Measurements from ENCODE around the gene MCM7.
"Not testable (repeated sequence)": the region's sequence is repeated elsewhere in the genome, so short reads cannot be mapped to it uniquely, and the experiment has no call there.

The MCM7 gene

GRCh38 chr7:100101016-100101862 is at the start of gene MCM7, which contains the start of gene AP4M1:
Gene MCM7, minus strand, starts transcription at chr7:100101397. Its CDS starts 103 bp downstream, at chr7:100101294.
Gene AP4M1, plus strand, starts transcription at chr7:100101643. Its CDS starts 72 bp downstream, at chr7:100101715.
- peak; percentile 98 for DNase-seq

GRCh38 chr7:100148559-100149328 is 47.5 kb upstream of the MCM7 start, which contains the start of gene LAMTOR4:
Gene LAMTOR4, plus strand, starts transcription at chr7:100148918. Its CDS starts 55 bp downstream, at chr7:100148973.
- peak; percentile 97 for DNase-seq

- DNase-seq, result no peak
These were observed 47.0 kb upstream of the MCM7 start for GRCh38 chr7:100148225-100148558.

GRCh38 chr7:100147278-100147677 is 46.1 kb upstream of the MCM7 start:
- no peak for DNase-seq

GRCh38 chr7:100146350-100146749 is 45.2 kb upstream of the MCM7 start:
- DNase-seq, result not testable (repeated sequence)

- DNase-seq, result no peak
These were observed 41.3 kb upstream of the MCM7 start for GRCh38 chr7:100142461-100142860.

GRCh38 chr7:100141555-100141949 is 40.4 kb upstream of the MCM7 start:
- DNase-seq, result no peak

GRCh38 chr7:100137851-100138760 is 36.9 kb upstream of the MCM7 start:
- DNase-seq, result no peak

GRCh38 chr7:100132697-100133151 is 31.5 kb upstream of the MCM7 start:
- DNase-seq, result no peak

GRCh38 chr7:100132126-100132525 is 30.9 kb upstream of the MCM7 start:
- no peak for DNase-seq

- peak; percentile 88 for DNase-seq
These were observed 29.6 kb upstream of the MCM7 start for GRCh38 chr7:100130608-100131453.

- DNase-seq, result not testable (repeated sequence)
These were observed 29.0 kb upstream of the MCM7 start for GRCh38 chr7:100130220-100130607.

- no peak for DNase-seq
These were observed 27.4 kb upstream of the MCM7 start for GRCh38 chr7:100128637-100128963.

GRCh38 chr7:100127866-100128636 is 26.9 kb upstream of the MCM7 start:
- DNase-seq, result peak; percentile 54

- DNase-seq, result peak; percentile 95
These were observed 26.0 kb upstream of the MCM7 start, which contains the start of gene MBLAC1 for GRCh38 chr7:100126931-100127865. Gene MBLAC1, plus strand, starts transcription at chr7:100126967. Its CDS starts 429 bp downstream, at chr7:100127396.

- DNase-seq, result no peak
These were observed 25.2 kb upstream of the MCM7 start for GRCh38 chr7:100126239-100126930.

GRCh38 chr7:100124301-100125230 is 23.4 kb upstream of the MCM7 start:
- DNase-seq, result no peak

- DNase-seq, result no peak
These were observed 21.4 kb upstream of the MCM7 start for GRCh38 chr7:100122568-100122967.
